T-helper 17 cell (primary cell): Measurements from ENCODE around the gene UBE3C. TPM values are rescaled to one million over a fixed set of nuclear protein-coding genes. Genes with fewer than 3 reads are reported as not detected.
"Not testable (repeated sequence)": the region's sequence is repeated elsewhere in the genome, so short reads cannot be mapped to it uniquely, and the experiment has no call there.

Source experiments
- ATAC-seq: fragments of 150-1000 bp; cut with Tn5 transposase; 2 replicates; pipeline ENCODE4 v1.10.0; 2021; ENCODE audit warnings: mild to moderate bottlenecking, moderate library complexity
- DNase-seq, 3 donors: peaks; one replicate each; pipeline versions ENCODE4 v3.0.0 to v3.0.0-alpha.2; 2020 to 2021
- H3K9me3 ChIP-seq: one replicate; pipeline ENCODE4 v1.7.0; 2013; ENCODE audit warnings: low read length, mild to moderate bottlenecking; ENCODE audit not compliant: control insufficient read depth, poor library complexity, severe bottlenecking
- H3K27ac Mint-ChIP-seq: one replicate; pipeline ENCODE4 v1.8.0; 2022; ENCODE audit warnings: mild to moderate bottlenecking, moderate library complexity, mixed read lengths
- H3K27me3 Mint-ChIP-seq: one replicate; pipeline ENCODE4 v1.8.0; 2022; ENCODE audit warnings: mixed read lengths
- H3K36me3 Mint-ChIP-seq: one replicate; pipeline ENCODE4 v1.8.0; 2022; ENCODE audit warnings: low read depth, mixed read lengths
- H3K4me1 Mint-ChIP-seq: one replicate; pipeline ENCODE4 v1.8.0; 2022; ENCODE audit warnings: mild to moderate bottlenecking, mixed read lengths
- H3K4me3 Mint-ChIP-seq: one replicate; pipeline ENCODE4 v1.8.0; 2022; ENCODE audit warnings: mild to moderate bottlenecking, moderate library complexity, mixed read lengths
- total RNA-seq, 4 donors: library from RNA in 2 of 4; stranded (reverse) in 2 of 4; gene quantifications; one replicate each; pipeline ENCODE4 v1.2.3 and lab custom pipeline; 2022 to 2026

Gene UBE3C
- total RNA-seq, 2 donors from 2014 or later: 48.0 to 51.7 TPM

DNA sequence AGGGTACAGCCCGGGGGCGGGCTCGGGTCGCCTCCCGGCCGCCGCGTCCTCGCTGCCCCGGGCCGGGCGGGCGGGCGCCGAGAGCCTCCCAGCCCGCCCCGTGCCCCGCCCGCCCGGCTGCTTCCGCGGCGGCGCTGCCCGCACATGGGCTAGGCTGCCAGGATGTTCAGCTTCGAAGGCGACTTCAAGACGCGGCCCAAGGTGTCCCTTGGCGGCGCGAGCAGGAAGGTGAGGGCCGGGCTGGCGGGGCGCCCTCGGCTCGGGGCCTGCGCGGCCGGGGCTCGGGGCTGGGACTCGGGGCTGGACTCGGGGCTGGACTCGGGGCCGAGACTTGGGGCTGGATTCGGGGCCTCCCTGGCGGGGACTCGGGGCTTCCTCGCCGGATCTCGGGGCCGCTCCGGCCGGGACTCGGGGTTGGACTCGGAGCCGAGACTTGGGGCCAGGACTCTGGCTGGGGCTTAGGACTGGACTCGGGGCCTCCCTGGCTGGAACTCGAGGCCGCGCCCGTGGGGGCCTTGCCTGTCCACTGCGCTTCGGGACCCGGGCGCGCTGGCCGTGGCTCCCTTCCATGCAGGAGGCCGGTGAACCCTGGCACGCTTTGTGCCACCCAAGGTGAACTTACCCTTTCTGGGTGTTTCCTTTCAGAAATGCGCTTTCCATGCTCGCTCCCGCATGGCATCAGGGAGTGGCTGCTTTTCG, 534 bp downstream of the UBE3C start:
- H3K9me3 ChIP-seq: no peaks in the 10 kb centered on the region
- Mint-ChIP-seq H3K36me3 (peaks cover 3% of the 10 kb centered on the region), H3K27me3 (no peaks in the 10 kb centered on the region), H3K4me1 (peaks cover 36% of the 10 kb centered on the region), H3K27ac (peak overlapping the region; percentile 95), H3K4me3 (peak overlapping the region; percentile 88)
- DNase-seq: peak; percentile 56 to 70 (median 67)
- ATAC-seq: peak; percentile 73

DNA sequence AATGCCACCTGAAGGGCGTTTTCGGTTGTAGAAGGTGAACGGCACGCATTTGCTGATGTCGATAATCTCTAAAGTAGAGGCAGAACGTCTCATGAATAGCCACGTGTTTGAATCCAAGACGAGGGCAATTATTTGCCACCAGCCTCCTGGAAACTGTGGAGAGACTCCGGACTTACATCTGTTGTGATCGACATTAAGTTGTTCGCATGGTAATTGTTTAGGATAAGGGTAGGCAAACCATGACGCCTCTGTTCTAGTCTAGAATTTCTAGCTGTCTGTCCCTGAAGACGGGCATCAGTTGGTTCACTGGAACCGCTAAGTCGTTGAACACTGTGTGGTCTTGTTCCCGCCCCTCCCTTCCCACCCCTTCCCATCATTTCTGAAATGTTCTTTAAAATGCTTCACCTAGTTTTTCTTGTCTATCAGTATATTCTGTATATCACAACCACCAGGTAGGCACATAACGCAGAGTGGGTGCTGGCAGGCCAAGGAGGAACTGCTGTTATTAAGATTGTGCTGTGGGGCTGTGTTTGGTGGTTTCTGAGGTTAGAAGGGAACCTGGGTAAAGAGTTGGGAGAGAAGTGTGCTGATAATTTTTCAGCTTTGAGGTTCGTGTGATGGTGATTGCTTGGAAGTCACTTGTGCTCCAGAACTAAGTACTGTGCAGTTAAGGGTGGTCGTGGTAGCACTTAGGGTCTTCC, 1.2 kb downstream of the UBE3C start:
- Mint-ChIP-seq H3K4me3 (peak overlapping the region; percentile 88), H3K27ac (peak overlapping the region; percentile 95), H3K27me3 (no peaks in the 10 kb centered on the region), H3K4me1 (peaks cover 41% of the 10 kb centered on the region), H3K36me3 (peaks cover 3% of the 10 kb centered on the region)
- DNase-seq (no peak), ATAC-seq (no peak)
- H3K9me3 ChIP-seq: no peaks in the 10 kb centered on the region

DNA sequence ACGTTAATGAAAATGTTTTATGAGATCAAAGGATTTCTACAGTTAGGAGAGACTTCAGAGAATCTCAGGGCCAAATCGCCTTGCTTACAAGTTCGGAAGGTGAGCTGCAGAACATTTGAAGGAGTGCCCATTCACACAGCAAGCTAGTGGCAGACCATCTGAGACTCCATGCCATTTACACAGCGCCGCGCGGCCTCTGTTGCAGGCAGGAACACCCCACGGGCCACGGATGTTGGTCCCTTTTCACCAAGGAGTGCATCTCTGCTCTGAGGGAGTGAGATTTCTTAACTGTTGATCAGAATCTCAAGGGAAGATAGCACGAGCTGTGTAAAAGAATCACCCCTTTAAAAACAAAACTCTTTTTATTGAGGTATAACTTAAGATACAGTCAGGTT, 1.8 kb downstream of the UBE3C start:
- no peaks in the 10 kb centered on the region for H3K9me3 ChIP-seq
- ATAC-seq: no peak
- Mint-ChIP-seq H3K4me3 (peak overlapping the region; percentile 88), H3K4me1 (peaks cover 44% of the 10 kb centered on the region), H3K36me3 (peaks cover 3% of the 10 kb centered on the region), H3K27ac (peak overlapping the region; percentile 95), H3K27me3 (no peaks in the 10 kb centered on the region)
- DNase-seq: no peak

DNA sequence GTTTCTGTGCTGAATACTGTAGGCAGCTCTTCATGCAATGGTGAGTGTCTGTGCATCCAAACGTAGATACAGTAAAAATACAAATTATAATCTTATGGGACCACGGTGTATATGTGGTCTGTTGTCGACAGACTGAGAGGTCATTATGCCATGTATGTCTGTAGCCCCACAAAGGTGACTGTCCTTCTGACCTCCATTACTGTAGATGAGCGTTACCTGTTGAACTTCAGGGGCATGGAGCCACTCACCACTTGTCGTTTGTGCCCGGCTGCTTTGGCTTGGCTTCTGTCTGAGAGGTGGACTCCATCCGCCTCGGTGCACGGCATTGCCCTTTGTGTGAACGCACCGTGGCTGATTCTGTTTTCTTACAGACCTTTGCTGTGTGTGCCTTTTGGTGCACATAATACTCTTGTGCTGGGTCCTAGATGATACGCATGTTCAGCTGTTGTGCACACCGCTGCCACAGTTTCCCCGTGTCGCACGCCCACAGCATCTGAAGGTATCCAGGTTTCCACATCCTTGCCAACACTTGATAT, 2.9 kb downstream of the UBE3C start:
- no peak for ATAC-seq
- Mint-ChIP-seq H3K27ac (no peak overlapping the region), H3K36me3 (peaks cover 5% of the 10 kb centered on the region), H3K4me3 (peak overlapping the region; percentile 88), H3K4me1 (peaks cover 44% of the 10 kb centered on the region), H3K27me3 (no peaks in the 10 kb centered on the region)
- no peak for DNase-seq
- H3K9me3 ChIP-seq: no peaks in the 10 kb centered on the region

DNA sequence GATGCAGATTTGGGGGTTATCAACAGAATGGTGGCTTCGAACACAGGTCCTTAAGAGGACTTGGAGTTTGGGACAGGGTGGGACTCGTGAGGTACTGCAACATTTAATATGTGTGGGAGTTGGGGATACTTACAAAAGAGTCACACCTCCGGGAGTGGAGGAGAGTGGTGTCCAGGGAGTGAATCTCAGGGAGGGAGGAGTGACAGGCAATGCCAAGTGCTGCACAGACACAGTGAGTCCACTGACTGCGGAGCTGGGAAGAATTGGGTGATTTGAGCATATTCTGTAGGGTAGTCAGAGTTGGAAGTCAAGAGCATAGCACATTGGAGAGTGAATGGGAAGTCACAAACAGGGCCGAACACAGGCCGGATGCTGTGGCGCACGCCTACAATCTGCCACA, 5.1 kb downstream of the UBE3C start:
- Mint-ChIP-seq H3K4me3 (no peak overlapping the region), H3K27me3 (no peaks in the 10 kb centered on the region), H3K27ac (peak overlapping the region; percentile 74), H3K4me1 (peaks cover 56% of the 10 kb centered on the region), H3K36me3 (peaks cover 5% of the 10 kb centered on the region)
- no peak for DNase-seq
- ATAC-seq: no peak
- no peaks in the 10 kb centered on the region for H3K9me3 ChIP-seq

DNA sequence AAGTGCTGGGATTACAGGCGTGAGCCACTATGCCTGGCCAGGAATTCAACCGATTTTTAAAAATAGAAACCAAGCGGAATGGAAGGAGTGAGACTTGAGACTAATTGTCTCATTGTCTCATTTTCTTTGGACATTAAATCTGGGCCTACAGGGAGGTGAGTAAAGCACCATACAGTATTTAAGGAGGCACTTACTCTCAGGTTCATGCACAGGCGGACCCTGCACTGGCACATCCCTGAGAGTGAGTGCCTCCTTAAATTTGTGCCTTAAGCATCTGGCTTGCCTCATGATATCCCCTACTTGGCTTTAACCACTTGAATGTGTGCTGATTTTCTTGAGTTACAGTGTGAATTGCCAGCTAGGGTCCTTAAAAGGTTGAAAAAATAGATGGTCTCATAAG, 10.6 kb downstream of the UBE3C start:
- no peaks in the 10 kb centered on the region for H3K9me3 ChIP-seq
- peaks cover 48% of the 10 kb centered on the region for H3K4me1 Mint-ChIP-seq
- DNase-seq (no peak), ATAC-seq (no peak)
- H3K27me3 Mint-ChIP-seq: no peaks in the 10 kb centered on the region
- peaks cover 2% of the 10 kb centered on the region for H3K36me3 Mint-ChIP-seq
- H3K27ac Mint-ChIP-seq: no peak overlapping the region
- no peak overlapping the region for H3K4me3 Mint-ChIP-seq

DNA sequence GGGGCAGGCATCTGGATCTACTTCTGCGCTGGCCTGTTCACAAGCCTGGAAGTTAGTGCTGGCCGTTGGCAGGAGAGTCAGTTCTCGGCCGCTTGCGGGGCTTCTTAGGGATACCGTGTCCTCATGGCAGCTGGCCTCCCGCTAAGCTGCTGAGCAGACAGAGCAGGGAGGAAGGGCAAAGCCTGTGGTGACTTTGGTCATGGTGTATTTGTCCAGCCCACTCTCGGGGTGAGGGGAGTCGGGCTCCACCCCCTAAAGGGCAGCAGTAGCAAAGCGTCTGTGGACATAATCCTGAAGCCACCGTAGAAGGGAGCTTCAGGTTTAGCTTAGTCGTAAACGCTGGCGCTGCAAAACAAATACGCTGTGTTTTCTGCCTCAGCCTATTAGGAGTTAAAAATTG, 12.2 kb downstream of the UBE3C start:
- Mint-ChIP-seq H3K4me1 (peaks cover 42% of the 10 kb centered on the region), H3K27me3 (no peaks in the 10 kb centered on the region), H3K27ac (no peak overlapping the region), H3K36me3 (peaks cover 2% of the 10 kb centered on the region), H3K4me3 (no peak overlapping the region)
- no peak for DNase-seq
- no peaks in the 10 kb centered on the region for H3K9me3 ChIP-seq
- no peak for ATAC-seq

DNA sequence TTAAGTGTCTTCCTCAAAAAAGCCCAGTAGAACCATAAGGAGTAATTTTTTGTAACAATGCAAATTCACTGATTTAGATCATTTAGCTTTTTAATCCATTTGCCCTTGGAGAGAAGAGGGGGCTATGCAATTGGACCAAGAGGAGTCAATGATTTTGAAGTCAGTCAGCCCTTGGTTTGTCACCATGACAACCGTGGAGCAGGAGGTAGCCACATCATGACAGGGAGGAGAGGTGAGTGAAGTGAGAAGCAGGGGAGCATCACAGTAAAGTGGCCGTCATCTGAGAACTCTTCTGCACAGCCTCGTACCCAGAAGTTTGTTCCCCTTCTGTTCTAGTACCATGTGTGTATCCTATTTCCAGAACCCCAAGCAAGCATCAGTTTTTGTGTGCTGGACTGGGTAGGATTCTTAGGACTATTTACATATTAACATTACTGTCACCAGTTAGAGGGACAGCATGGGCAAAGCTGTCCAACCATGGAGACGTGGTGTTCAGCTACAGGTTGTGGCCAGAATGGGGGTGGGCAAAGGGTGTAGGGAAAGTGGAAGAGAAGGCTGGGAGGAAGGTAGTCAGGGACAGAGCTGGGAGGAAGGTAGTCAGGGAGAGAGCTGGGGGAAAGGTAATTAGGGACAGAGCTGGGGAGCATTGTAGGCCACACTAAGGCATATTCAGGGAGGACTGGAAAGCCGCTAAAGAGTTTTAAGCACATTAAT, 13.1 kb downstream of the UBE3C start:
- H3K4me1 Mint-ChIP-seq: peaks cover 43% of the 10 kb centered on the region
- no peak for ATAC-seq
- no peak overlapping the region for H3K4me3 Mint-ChIP-seq
- no peaks in the 10 kb centered on the region for H3K36me3 Mint-ChIP-seq
- H3K27me3 Mint-ChIP-seq: no peaks in the 10 kb centered on the region
- no peak for DNase-seq
- H3K27ac Mint-ChIP-seq: peak overlapping the region; percentile 87
- no peaks in the 10 kb centered on the region for H3K9me3 ChIP-seq

DNA sequence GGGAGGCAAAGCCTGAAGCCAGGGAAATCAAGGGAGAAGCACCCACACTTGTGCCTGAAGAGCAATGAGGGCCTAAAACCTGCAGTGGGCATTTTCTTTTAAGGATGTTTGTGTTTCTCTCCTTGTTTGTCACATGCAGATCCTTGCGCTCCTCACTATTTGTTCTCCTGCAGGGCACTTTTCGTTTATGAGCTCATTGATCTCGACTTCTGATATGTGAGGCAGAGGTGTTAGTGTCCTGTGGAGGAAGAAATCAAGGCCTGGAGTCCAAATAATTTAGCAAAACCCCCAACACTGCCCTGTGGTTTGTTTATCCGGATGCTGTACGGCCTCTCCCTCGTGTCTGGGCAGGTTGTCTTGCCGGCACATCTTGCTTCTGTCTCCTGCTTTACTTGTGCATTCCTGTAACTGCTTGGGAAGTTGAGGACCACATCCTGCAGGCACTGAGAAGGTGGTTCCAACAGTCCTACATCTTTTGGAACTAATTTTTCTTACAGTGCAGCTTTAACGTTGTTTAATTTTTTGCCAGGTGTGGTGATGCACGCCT, 13.7 kb downstream of the UBE3C start:
- Mint-ChIP-seq H3K27ac (peak overlapping the region; percentile 87), H3K4me3 (no peak overlapping the region), H3K27me3 (no peaks in the 10 kb centered on the region), H3K36me3 (no peaks in the 10 kb centered on the region), H3K4me1 (peaks cover 38% of the 10 kb centered on the region)
- DNase-seq: no peak
- no peak for ATAC-seq
- no peaks in the 10 kb centered on the region for H3K9me3 ChIP-seq

DNA sequence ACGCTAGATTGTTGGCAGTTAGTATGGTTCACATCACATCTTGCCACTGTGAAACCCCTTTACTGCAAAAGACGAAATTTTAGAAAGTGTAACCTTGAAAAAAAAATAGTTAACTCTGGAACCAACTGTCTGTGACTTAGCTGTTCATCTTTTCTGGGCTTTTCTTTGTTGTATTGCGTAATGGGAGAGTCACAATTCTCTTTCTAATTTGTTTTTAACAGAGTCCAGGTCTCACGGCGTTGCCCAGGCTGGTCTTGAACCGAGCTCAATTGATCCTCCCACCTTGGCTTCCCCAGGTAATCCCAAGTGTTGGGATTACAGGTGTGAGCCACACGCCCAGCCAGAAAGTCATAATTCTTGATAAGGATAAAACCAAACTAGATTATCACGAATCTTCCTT, 14.5 kb downstream of the UBE3C start:
- no peak for DNase-seq
- peaks cover 32% of the 10 kb centered on the region for H3K4me1 Mint-ChIP-seq
- peak overlapping the region; percentile 75 for H3K27ac Mint-ChIP-seq
- no peaks in the 10 kb centered on the region for H3K9me3 ChIP-seq
- no peak for ATAC-seq
- H3K27me3 Mint-ChIP-seq: no peaks in the 10 kb centered on the region
- H3K4me3 Mint-ChIP-seq: no peak overlapping the region
- H3K36me3 Mint-ChIP-seq: no peaks in the 10 kb centered on the region

DNA sequence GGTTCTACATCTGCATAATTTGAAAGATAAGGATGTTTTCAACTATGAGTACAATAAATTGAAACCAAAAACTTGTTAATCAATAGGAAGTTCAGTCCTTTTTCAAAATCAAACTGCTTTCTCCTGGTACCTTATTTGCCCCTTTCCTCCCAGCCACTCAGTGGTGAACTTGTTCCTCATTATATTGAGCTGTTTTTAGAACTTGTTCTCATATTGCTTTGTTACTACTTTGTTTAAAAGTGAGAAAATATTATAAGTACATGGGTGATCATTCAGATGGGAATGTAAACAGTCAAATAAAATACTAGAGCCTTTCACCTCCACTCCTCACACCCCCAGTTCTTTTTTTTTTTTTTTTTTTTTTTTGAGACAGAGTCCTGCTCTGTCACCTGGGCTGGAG, 17.2 kb downstream of the UBE3C start:
- ATAC-seq: no peak
- Mint-ChIP-seq H3K36me3 (no peaks in the 10 kb centered on the region), H3K27ac (no peak overlapping the region), H3K27me3 (no peaks in the 10 kb centered on the region), H3K4me3 (no peak overlapping the region), H3K4me1 (peaks cover 37% of the 10 kb centered on the region)
- H3K9me3 ChIP-seq: no peaks in the 10 kb centered on the region
- DNase-seq: no peak

DNA sequence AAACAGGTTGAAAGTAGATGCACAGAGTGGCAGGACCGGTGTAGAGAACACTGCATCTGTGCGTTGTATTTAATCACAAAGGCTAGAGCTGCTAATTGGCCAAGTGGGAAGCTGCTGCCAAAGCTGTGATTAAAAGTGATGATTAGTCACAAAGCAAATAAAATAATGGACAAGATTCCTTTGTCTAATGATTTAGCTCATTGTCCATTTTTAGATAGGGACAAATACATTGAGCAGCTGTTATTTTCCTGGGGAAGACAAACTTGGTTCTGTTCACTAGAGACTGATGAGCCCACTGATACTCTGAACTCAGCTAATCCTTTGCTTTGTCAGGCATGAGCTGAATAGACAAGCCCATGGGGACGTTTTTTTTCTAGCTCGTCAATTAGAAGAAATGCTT, 19.7 kb downstream of the UBE3C start:
- DNase-seq (no peak), ATAC-seq (no peak)
- no peaks in the 10 kb centered on the region for H3K9me3 ChIP-seq
- Mint-ChIP-seq H3K27ac (no peak overlapping the region), H3K4me1 (peaks cover 22% of the 10 kb centered on the region), H3K36me3 (no peaks in the 10 kb centered on the region), H3K27me3 (no peaks in the 10 kb centered on the region), H3K4me3 (no peak overlapping the region)

DNA sequence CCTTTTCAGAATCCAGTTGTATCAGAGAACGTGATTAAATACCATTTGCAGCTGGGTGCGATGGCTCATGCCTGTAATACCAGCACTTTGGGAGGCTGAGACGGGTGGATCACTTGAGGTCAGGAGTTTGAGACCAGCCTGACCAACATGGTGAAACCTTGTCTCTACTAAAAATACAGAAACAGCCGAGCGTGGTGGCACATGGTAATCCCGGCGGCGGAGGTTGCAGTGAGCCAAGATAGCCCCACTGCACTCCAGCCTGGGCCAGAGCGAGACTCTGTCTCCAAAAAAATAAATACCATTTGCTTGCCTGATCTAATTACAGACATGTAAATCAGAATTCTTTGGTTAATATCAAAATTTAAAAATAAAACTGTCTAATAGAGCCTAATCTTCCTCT, 20.8 kb downstream of the UBE3C start:
- not testable (repeated sequence) for DNase-seq, ATAC-seq, H3K27me3 Mint-ChIP-seq, H3K27ac Mint-ChIP-seq, H3K36me3 Mint-ChIP-seq, H3K9me3 ChIP-seq, H3K4me3 Mint-ChIP-seq
- peaks cover 19% of the 10 kb centered on the region for H3K4me1 Mint-ChIP-seq
